Naive B cell (primary cell): ENCODE measurements around the gene IFITM1. TPM values are rescaled to one million over a fixed set of nuclear protein-coding genes. Genes with fewer than 3 reads are reported as not detected.
"Not testable (repeated sequence)": the region's sequence is repeated elsewhere in the genome, so short reads cannot be mapped to it uniquely, and the experiment has no call there.

Experiments used
- ATAC-seq, 2 donors: fragments of 150-1000 bp; cut with Tn5 transposase; 2 replicates each; pipeline ENCODE4 v1.10.0; 2021; ENCODE audit warnings: low read depth in 2 of 2, mild to moderate bottlenecking in 2 of 2, moderate library complexity in 2 of 2
- DNase-seq: peaks from one replicate; pipeline ENCODE4 v3.0.0; 2022
- H3K27ac Mint-ChIP-seq, 6 donors: one replicate each; pipeline ENCODE4 v1.8.0; 2020 to 2022; ENCODE audit warnings: mild to moderate bottlenecking in 6 of 6, mixed read lengths in 6 of 6, moderate library complexity in 5 of 6, inconsistent platforms in 2 of 6
- H3K27me3 Mint-ChIP-seq, 3 donors: one replicate each; pipeline ENCODE4 v1.8.0; 2021 to 2022; ENCODE audit warnings: mixed read lengths in 3 of 3, mild to moderate bottlenecking in 1 of 3
- H3K36me3 Mint-ChIP-seq, 2 donors: one replicate each; pipeline ENCODE4 v1.8.0; 2020 to 2022; ENCODE audit warnings: mixed read lengths in 2 of 2, inconsistent platforms in 1 of 2, mild to moderate bottlenecking in 1 of 2
- H3K4me1 Mint-ChIP-seq, 3 donors: one replicate each; pipeline ENCODE4 v1.8.0; 2020 to 2022; ENCODE audit warnings: mixed read lengths in 3 of 3, inconsistent platforms in 1 of 3, mild to moderate bottlenecking in 1 of 3, moderate library complexity in 1 of 3
- H3K4me3 Mint-ChIP-seq, 8 donors: one replicate each; pipeline ENCODE4 v1.8.0; 2020 to 2022; ENCODE audit warnings: mild to moderate bottlenecking in 8 of 8, mixed read lengths in 8 of 8, moderate library complexity in 8 of 8, inconsistent platforms in 2 of 8
- H3K9me3 Mint-ChIP-seq, 7 donors: one replicate each; pipeline ENCODE4 v1.8.0; 2020 to 2022; ENCODE audit warnings: mixed read lengths in 7 of 7, mild to moderate bottlenecking in 5 of 7, inconsistent platforms in 2 of 7, moderate library complexity in 1 of 7
- polyA plus RNA-seq, 6 donors: library from polyadenylated mRNA; unstranded; fragments of 300-500 nt; fragmentation: Illumina TruSeq; gene quantifications; one replicate each; pipeline ENCODE4 v1.2.3, GENCODE V29; 2021; ENCODE audit warnings: low read depth in 6 of 6

The IFITM1 gene
- polyA plus RNA-seq, 6 donors from 2014 or later, result 152 to 299 (median 164) TPM

GRCh38 chr11:349270-349954, 35.6 kb downstream of the IFITM1 start:
- Mint-ChIP-seq H3K27ac (peak overlapping the region in 1 of 6 donors; percentile 87), H3K4me1 (peaks cover 11 to 31% (median 24%) of the 10 kb centered on the region in 3 donors)
- H3K27me3 Mint-ChIP-seq, H3K4me3 Mint-ChIP-seq, H3K36me3 Mint-ChIP-seq, DNase-seq, ATAC-seq, H3K9me3 Mint-ChIP-seq: not testable (repeated sequence)

GRCh38 chr11:350033-350722, 36.3 kb downstream of the IFITM1 start:
- H3K36me3 Mint-ChIP-seq, ATAC-seq, DNase-seq, H3K9me3 Mint-ChIP-seq, H3K27me3 Mint-ChIP-seq: not testable (repeated sequence)
- H3K4me3 Mint-ChIP-seq, result peak overlapping the region in 1 of 8 donors; percentile 56
- peaks cover 13 to 39% (median 27%) of the 10 kb centered on the region in 3 donors for H3K4me1 Mint-ChIP-seq
- H3K27ac Mint-ChIP-seq, result peak overlapping the region in 1 of 6 donors; percentile 32

GRCh38 chr11:350723-351255, 36.9 kb downstream of the IFITM1 start:
- Mint-ChIP-seq H3K4me3 (peak overlapping the region in 2 of 8 donors; percentile 47 to 56), H3K27me3 (no peaks in the 10 kb centered on the region), H3K9me3 (peaks cover 0 to 2% (median 0%) of the 10 kb centered on the region in 7 donors), H3K27ac (peak overlapping the region in 2 of 6 donors; percentile 32 to 77), H3K36me3 (no peaks in the 10 kb centered on the region), H3K4me1 (peaks cover 15 to 43% (median 29%) of the 10 kb centered on the region in 3 donors)
- ATAC-seq (no peak), DNase-seq (no peak)

GRCh38 chr11:351411-351810, 37.6 kb downstream of the IFITM1 start:
- peaks cover 0 to 2% (median 0%) of the 10 kb centered on the region in 7 donors for H3K9me3 Mint-ChIP-seq
- DNase-seq (no peak), ATAC-seq (no peak)
- no peak overlapping the region for H3K4me3 Mint-ChIP-seq
- H3K27me3 Mint-ChIP-seq, result no peaks in the 10 kb centered on the region
- H3K27ac Mint-ChIP-seq, result peak overlapping the region in 1 of 6 donors; percentile 40
- H3K36me3 Mint-ChIP-seq, result no peaks in the 10 kb centered on the region
- peaks cover 15 to 43% (median 29%) of the 10 kb centered on the region in 3 donors for H3K4me1 Mint-ChIP-seq

GRCh38 chr11:352456-353031, 38.7 kb downstream of the IFITM1 start:
- no peaks in the 10 kb centered on the region for H3K27me3 Mint-ChIP-seq
- H3K9me3 Mint-ChIP-seq, result peaks cover 0 to 2% (median 0%) of the 10 kb centered on the region in 7 donors
- H3K36me3 Mint-ChIP-seq, result no peaks in the 10 kb centered on the region
- ATAC-seq (no peak), DNase-seq (no peak)
- H3K4me3 Mint-ChIP-seq, result no peak overlapping the region
- peaks cover 15 to 43% (median 29%) of the 10 kb centered on the region in 3 donors for H3K4me1 Mint-ChIP-seq
- H3K27ac Mint-ChIP-seq, result peak overlapping the region in 3 of 6 donors; percentile 60 to 88 (median 83)

GRCh38 chr11:353179-353873, 39.5 kb downstream of the IFITM1 start:
- ATAC-seq (no peak), DNase-seq (no peak)
- Mint-ChIP-seq H3K9me3 (peaks cover 0 to 2% (median 0%) of the 10 kb centered on the region in 7 donors), H3K27ac (peak overlapping the region in 5 of 6 donors; percentile 39 to 98 (median 83)), H3K27me3 (no peaks in the 10 kb centered on the region), H3K36me3 (no peaks in the 10 kb centered on the region), H3K4me3 (peak overlapping the region in 2 of 8 donors; percentile 44 to 82), H3K4me1 (peaks cover 15 to 42% (median 29%) of the 10 kb centered on the region in 3 donors)

GRCh38 chr11:355581-356458, 42.0 kb downstream of the IFITM1 start:
- H3K4me1 Mint-ChIP-seq, result peaks cover 12 to 33% (median 26%) of the 10 kb centered on the region in 3 donors
- peaks cover 0 to 13% (median 7%) of the 10 kb centered on the region in 3 donors for H3K27me3 Mint-ChIP-seq
- peak overlapping the region; percentile 82 to 98 (median 94) for H3K27ac Mint-ChIP-seq
- H3K9me3 Mint-ChIP-seq, result peaks cover 0 to 2% (median 0%) of the 10 kb centered on the region in 7 donors
- H3K36me3 Mint-ChIP-seq, result no peaks in the 10 kb centered on the region
- H3K4me3 Mint-ChIP-seq, result peak overlapping the region in 7 of 8 donors; percentile 68 to 88 (median 82)
- peak; percentile 80 for DNase-seq
- peak; percentile 74 to 77 for ATAC-seq

- Mint-ChIP-seq H3K4me1 (peaks cover 9 to 30% (median 18%) of the 10 kb centered on the region in 3 donors), H3K4me3 (no peak overlapping the region), H3K9me3 (peaks cover 0 to 5% (median 4%) of the 10 kb centered on the region in 7 donors), H3K27me3 (peaks cover 0 to 13% (median 7%) of the 10 kb centered on the region in 3 donors), H3K27ac (no peak overlapping the region), H3K36me3 (no peaks in the 10 kb centered on the region)
- DNase-seq (no peak), ATAC-seq (no peak)
These were observed 42.8 kb downstream of the IFITM1 start for GRCh38 chr11:356610-357009.

GRCh38 chr11:357582-357981, 43.7 kb downstream of the IFITM1 start:
- DNase-seq, result no peak
- ATAC-seq, result no peak
- Mint-ChIP-seq H3K4me3 (no peak overlapping the region), H3K36me3 (no peaks in the 10 kb centered on the region), H3K4me1 (peaks cover 9 to 26% (median 17%) of the 10 kb centered on the region in 3 donors), H3K9me3 (peaks cover 0 to 6% (median 5%) of the 10 kb centered on the region in 7 donors), H3K27me3 (peaks cover 0 to 13% (median 7%) of the 10 kb centered on the region in 3 donors), H3K27ac (no peak overlapping the region)

GRCh38 chr11:358129-358800, 44.4 kb downstream of the IFITM1 start:
- Mint-ChIP-seq H3K9me3 (peaks cover 0 to 6% (median 5%) of the 10 kb centered on the region in 7 donors), H3K4me3 (no peak overlapping the region), H3K36me3 (no peaks in the 10 kb centered on the region), H3K4me1 (peaks cover 9 to 23% (median 17%) of the 10 kb centered on the region in 3 donors), H3K27ac (no peak overlapping the region), H3K27me3 (peaks cover 0 to 13% (median 7%) of the 10 kb centered on the region in 3 donors)
- ATAC-seq, result no peak
- no peak for DNase-seq

- no peak overlapping the region for H3K4me3 Mint-ChIP-seq
- peaks cover 0 to 13% (median 7%) of the 10 kb centered on the region in 3 donors for H3K27me3 Mint-ChIP-seq
- peaks cover 4 to 13% (median 7%) of the 10 kb centered on the region in 3 donors for H3K4me1 Mint-ChIP-seq
- no peaks in the 10 kb centered on the region for H3K36me3 Mint-ChIP-seq
- no peak for DNase-seq
- peaks cover 0 to 6% (median 5%) of the 10 kb centered on the region in 7 donors for H3K9me3 Mint-ChIP-seq
- H3K27ac Mint-ChIP-seq, result peak overlapping the region in 2 of 6 donors; percentile 2 to 69
- no peak for ATAC-seq
These were observed 45.4 kb downstream of the IFITM1 start for GRCh38 chr11:359181-359714.
